ENCODE measurements around the gene EIF3F.

The EIF3F gene

GRCh38 chr11:7986768-7987559 is at the start of gene EIF3F:
EIF3F (plus strand) TSS chr11:7987337; CDS start chr11:7987353, 16 bp downstream.
- in situ Hi-C loops (cut with HindIII; ENCODE audit: low sequenced_read_pairs), result no loop called here

- in situ Hi-C loops (cut with HindIII; ENCODE audit: low sequenced_read_pairs), result no loop called here
Measured at GRCh38 chr11:7941146-7941545, 46.0 kb upstream of the EIF3F start.

- in situ Hi-C loops (cut with HindIII; ENCODE audit: low sequenced_read_pairs), result no loop called here
Measured at GRCh38 chr11:7941608-7942007, 45.5 kb upstream of the EIF3F start, which contains the start of gene OR10A3. OR10A3 (minus strand) TSS chr11:7941708; CDS start chr11:7939520, 2,188 bp downstream.

- in situ Hi-C loops (cut with HindIII; ENCODE audit: low sequenced_read_pairs), result no loop called here
Measured at GRCh38 chr11:7944123-7944522, 43.0 kb upstream of the EIF3F start.

- in situ Hi-C loops (cut with HindIII; ENCODE audit: low sequenced_read_pairs), result no loop called here
Measured at GRCh38 chr11:7949934-7950333, 37.2 kb upstream of the EIF3F start.

GRCh38 chr11:7955191-7955590 is 31.9 kb upstream of the EIF3F start:
- in situ Hi-C loops (cut with HindIII; ENCODE audit: low sequenced_read_pairs), result no loop called here

- in situ Hi-C loops (cut with HindIII; ENCODE audit: low sequenced_read_pairs), result no loop called here
Measured at GRCh38 chr11:7964261-7964660, 22.9 kb upstream of the EIF3F start.

- in situ Hi-C loops (cut with HindIII; ENCODE audit: low sequenced_read_pairs), result loop anchor here (5.0 kb wide), 2 partner anchors 58 to 108 kb away; no protein-coding TSS in a partner anchor
Measured at GRCh38 chr11:7964873-7965272, 22.3 kb upstream of the EIF3F start.

- in situ Hi-C loops (cut with HindIII; ENCODE audit: low sequenced_read_pairs), result loop anchor here (5.0 kb wide), 2 partner anchors 58 to 108 kb away; no protein-coding TSS in a partner anchor
Measured at GRCh38 chr11:7965386-7965785, 21.8 kb upstream of the EIF3F start, which contains the start of gene NLRP10. NLRP10 (minus strand) TSS chr11:7965447; CDS start chr11:7963495, 1,952 bp downstream.

- in situ Hi-C loops (cut with HindIII; ENCODE audit: low sequenced_read_pairs), result loop anchor here (5.0 kb wide), 2 partner anchors 60 to 110 kb away; no protein-coding TSS in a partner anchor
Measured at GRCh38 chr11:7967097-7967496, 20.0 kb upstream of the EIF3F start.

GRCh38 chr11:7967826-7968225 is 19.3 kb upstream of the EIF3F start:
- in situ Hi-C loops (cut with HindIII; ENCODE audit: low sequenced_read_pairs), result loop anchor here (5.0 kb wide), 2 partner anchors 61 to 111 kb away; no protein-coding TSS in a partner anchor

GRCh38 chr11:7968686-7969085 is 18.5 kb upstream of the EIF3F start:
- in situ Hi-C loops (cut with HindIII; ENCODE audit: low sequenced_read_pairs), result loop anchor here (5.0 kb wide), 2 partner anchors 61 to 111 kb away; no protein-coding TSS in a partner anchor

GRCh38 chr11:7969756-7970646 is 17.1 kb upstream of the EIF3F start:
- in situ Hi-C loops (cut with HindIII; ENCODE audit: low sequenced_read_pairs), result loop anchor here (5.0 kb wide), 2 partner anchors 63 to 113 kb away; no protein-coding TSS in a partner anchor

- in situ Hi-C loops (cut with HindIII; ENCODE audit: low sequenced_read_pairs), result no loop called here
Measured at GRCh38 chr11:7971846-7972245, 15.3 kb upstream of the EIF3F start.

GRCh38 chr11:7973011-7973410 is 14.1 kb upstream of the EIF3F start:
- in situ Hi-C loops (cut with HindIII; ENCODE audit: low sequenced_read_pairs), result no loop called here

GRCh38 chr11:7974668-7975067 is 12.5 kb upstream of the EIF3F start:
- in situ Hi-C loops (cut with HindIII; ENCODE audit: low sequenced_read_pairs), result no loop called here

GRCh38 chr11:7977232-7977917 is 9.8 kb upstream of the EIF3F start:
- in situ Hi-C loops (cut with HindIII; ENCODE audit: low sequenced_read_pairs), result no loop called here

- in situ Hi-C loops (cut with HindIII; ENCODE audit: low sequenced_read_pairs), result no loop called here
Measured at GRCh38 chr11:7981619-7982157, 5.4 kb upstream of the EIF3F start.

GRCh38 chr11:7982582-7983119 is 4.5 kb upstream of the EIF3F start:
- in situ Hi-C loops (cut with HindIII; ENCODE audit: low sequenced_read_pairs), result no loop called here
